A549 (cell line): Measurements from ENCODE around the gene ZNF410.

Source experiments
- CHD2 ChIP-seq: fragments of 150-350 bp; IDR thresholded peaks from 2 replicates; pipeline ENCODE4 v1.6.1; 2014; ENCODE audit warnings: low read length; ENCODE audit not compliant: partially characterized antibody
- GATA3 ChIP-seq: IDR thresholded peaks from 2 replicates; pipeline ENCODE4 v1.6.1; 2012; ENCODE audit warnings: borderline replicate concordance
- MYC ChIP-seq: IDR thresholded peaks from 2 replicates; pipeline ENCODE4 v1.6.1; 2012; ENCODE audit warnings: mild to moderate bottlenecking, inconsistent platforms, low read length, improper control_type of control experiment, borderline replicate concordance
- POLR2A ChIP-seq: IDR thresholded peaks from 2 replicates; pipeline ENCODE4 v1.6.1; 2012; ENCODE audit warnings: mild to moderate bottlenecking, low read length
- RAD21 ChIP-seq, 2 experiments: fragments of >200 bp in 1 of 2; sonication (Bioruptor Twin) in 1 of 2; formaldehyde crosslinking in 1 of 2; IDR thresholded peaks in 1 of 2; conservative IDR thresholded peaks in 1 of 2; 2 replicates in 1 of 2; 3 replicates in 1 of 2; pipeline ENCODE4 v1.6.1; 2012 to 2018; ENCODE audit warnings: inconsistent platforms in 1 of 2
- TF ChIP-seq, protein P1 (sequence below): fragments of >200 bp; sonication (Bioruptor Twin); formaldehyde crosslinking; IDR thresholded peaks from 3 replicates; pipeline ENCODE4 v1.5.1; 2016

GRCh38 chr14:73976125-73976524, 89.5 kb downstream of the ZNF410 start:
- TF ChIP-seq MYC = no peak
- TF ChIP-seq, protein P1, sequence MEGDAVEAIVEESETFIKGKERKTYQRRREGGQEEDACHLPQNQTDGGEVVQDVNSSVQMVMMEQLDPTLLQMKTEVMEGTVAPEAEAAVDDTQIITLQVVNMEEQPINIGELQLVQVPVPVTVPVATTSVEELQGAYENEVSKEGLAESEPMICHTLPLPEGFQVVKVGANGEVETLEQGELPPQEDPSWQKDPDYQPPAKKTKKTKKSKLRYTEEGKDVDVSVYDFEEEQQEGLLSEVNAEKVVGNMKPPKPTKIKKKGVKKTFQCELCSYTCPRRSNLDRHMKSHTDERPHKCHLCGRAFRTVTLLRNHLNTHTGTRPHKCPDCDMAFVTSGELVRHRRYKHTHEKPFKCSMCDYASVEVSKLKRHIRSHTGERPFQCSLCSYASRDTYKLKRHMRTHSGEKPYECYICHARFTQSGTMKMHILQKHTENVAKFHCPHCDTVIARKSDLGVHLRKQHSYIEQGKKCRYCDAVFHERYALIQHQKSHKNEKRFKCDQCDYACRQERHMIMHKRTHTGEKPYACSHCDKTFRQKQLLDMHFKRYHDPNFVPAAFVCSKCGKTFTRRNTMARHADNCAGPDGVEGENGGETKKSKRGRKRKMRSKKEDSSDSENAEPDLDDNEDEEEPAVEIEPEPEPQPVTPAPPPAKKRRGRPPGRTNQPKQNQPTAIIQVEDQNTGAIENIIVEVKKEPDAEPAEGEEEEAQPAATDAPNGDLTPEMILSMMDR = no peak
- TF ChIP-seq POLR2A = no peak
- no peak for TF ChIP-seq GATA3
- TF ChIP-seq CHD2 = no peak
- no peak for TF ChIP-seq RAD21 (conservative IDR thresholded peaks at IDR 0.05 in 1 of 2, IDR thresholded peaks at IDR 0.05 in 1 of 2)
